ENCODE results near the gene CECR2. TPM values are rescaled to one million over a fixed set of nuclear protein-coding genes. Genes with fewer than 3 reads are reported as not detected.

The CECR2 gene
- total and polyA plus RNA-seq, 8 donors: 0.89 to 4.4 (median 2.7) TPM

GRCh38 chr22:17598318-17598717, 229.1 kb downstream of the CECR2 start:
- H3K27ac ChIP-seq: no peak overlapping the region
- no peak overlapping the region for H3K4me3 ChIP-seq
- intact Hi-C loops (cut with DNase I): no loop called here
- DNase-seq (no peak), ATAC-seq (no peak), FAIRE-seq (no peak)
- WGBS, 2 donors: 95 to 100% methylated on average over 4 of the region's 4 CpGs
- no peaks in the 10 kb centered on the region for H3K4me1 ChIP-seq
- H3K27me3 ChIP-seq: no peaks in the 10 kb centered on the region
- peaks cover 3 to 62% (median 40%) of the 10 kb centered on the region in 3 donors for H3K36me3 ChIP-seq
- no peaks in the 10 kb centered on the region for H3K9me3 ChIP-seq
- TF ChIP-seq CTCF (IDR thresholded peaks at IDR 0.05): no peak

GRCh38 chr22:17601031-17601430, 231.8 kb downstream of the CECR2 start:
- Histone ChIP-seq H3K27ac (no peak overlapping the region), H3K36me3 (peaks cover 0 to 38% (median 27%) of the 10 kb centered on the region in 3 donors)
- ATAC-seq: no peak

GRCh38 chr22:17603668-17604067, 234.4 kb downstream of the CECR2 start:
- no peak overlapping the region for H3K27ac ChIP-seq
- intact Hi-C loops (cut with DNase I): no loop called here
- H3K27me3 ChIP-seq: no peaks in the 10 kb centered on the region
- DNase-seq (no peak), ATAC-seq (no peak), FAIRE-seq (no peak)
- H3K9me3 ChIP-seq: no peaks in the 10 kb centered on the region
- WGBS, 2 donors: 88 to 95% methylated on average over 4 of the region's 4 CpGs
- H3K4me3 ChIP-seq: no peak overlapping the region
- TF ChIP-seq CTCF (IDR thresholded peaks at IDR 0.05): no peak
- no peaks in the 10 kb centered on the region for H3K4me1 ChIP-seq
- H3K36me3 ChIP-seq: peaks cover 0 to 12% (median 8%) of the 10 kb centered on the region in 3 donors

More at GRCh38 chr22:17601031-17601430, 231.8 kb downstream of the CECR2 start:
- WGBS, 2 donors: 55 to 63% methylated on average over 3 of the region's 3 CpGs
- no peaks in the 10 kb centered on the region for H3K4me1 ChIP-seq
- TF ChIP-seq CTCF (IDR thresholded peaks at IDR 0.05): no peak
- DNase-seq (no peak), FAIRE-seq (no peak)
- intact Hi-C loops (cut with DNase I): no loop called here
- H3K4me3 ChIP-seq: no peak overlapping the region
- no peaks in the 10 kb centered on the region for H3K9me3 ChIP-seq
- H3K27me3 ChIP-seq: no peaks in the 10 kb centered on the region

GRCh38 chr22:17606496-17606895, 237.2 kb downstream of the CECR2 start:
- H3K36me3 ChIP-seq: peaks cover 0 to 6% (median under 1%) of the 10 kb centered on the region in 3 donors
- intact Hi-C loops (cut with DNase I): no loop called here
- ATAC-seq (no peak), FAIRE-seq (no peak), DNase-seq (no peak)
- H3K9me3 ChIP-seq: no peaks in the 10 kb centered on the region
- H3K4me1 ChIP-seq: no peaks in the 10 kb centered on the region
- no peak overlapping the region for H3K4me3 ChIP-seq
- no peak for TF ChIP-seq CTCF (IDR thresholded peaks at IDR 0.05)
- 56 to 57% methylated on average over 5 of the region's 5 CpGs for WGBS, 2 donors
- no peaks in the 10 kb centered on the region for H3K27me3 ChIP-seq
- no peak overlapping the region for H3K27ac ChIP-seq

Other genes starting within 250 kb of the CECR2 start
- gene TMEM121B, start 248.1 kb upstream of the CECR2 start, total RNA-seq: under 1 TPM; 0.43 to 1.00 (median 0.60) TPM
- gene TMEM121B, start 248.1 kb upstream of the CECR2 start, polyA plus RNA-seq: under 1 TPM; 0.23 to 0.73 TPM
- gene HDHD5, start 210.2 kb upstream of the CECR2 start, total RNA-seq: 10 to 100 TPM; 10.5 to 17.1 (median 16.8) TPM
- gene HDHD5, start 210.2 kb upstream of the CECR2 start, polyA plus RNA-seq: 10 to 100 TPM; 22.4 to 43.6 TPM
- gene ADA2, start 150.0 kb upstream of the CECR2 start, total RNA-seq: 10 to 100 TPM in 2 of 6 donors, 1 to 10 TPM in 4; 1.5 to 23.8 (median 7.4) TPM
- 10 to 100 TPM in 1 of 2 donors, 1 to 10 TPM in 1; 6.9 to 28.1 TPM for gene ADA2, start 150.0 kb upstream of the CECR2 start, polyA plus RNA-seq
- under 1 TPM in 5 of 6 donors, not detected in 1; 0.09 to 0.69 (median 0.22) TPM for gene SLC25A18, start 194.0 kb downstream of the CECR2 start, total RNA-seq
- 1 to 10 TPM; 1.2 to 1.7 TPM for gene SLC25A18, start 194.0 kb downstream of the CECR2 start, polyA plus RNA-seq

Measured in pancreas (tissue), 10 donors.